Colonic mucosa (tissue), 4 donors: ENCODE measurements around the gene SCGB3A1. TPM values are rescaled to one million over a fixed set of nuclear protein-coding genes. Genes with fewer than 3 reads are reported as not detected.

Experiments used
- DNase-seq: peaks from one replicate; pipeline ENCODE4 v3.0.0-alpha.2; 2020
- H3K27ac ChIP-seq: fragments of 200-600 bp; one replicate; pipeline ENCODE4 v1.8.0; 2021
- H3K27me3 ChIP-seq: fragments of 200-600 bp; one replicate; pipeline ENCODE4 v1.8.0; 2021
- H3K36me3 ChIP-seq: fragments of 200-600 bp; one replicate; pipeline ENCODE4 v1.8.0; 2021
- H3K4me1 ChIP-seq: fragments of 200-600 bp; one replicate; pipeline ENCODE4 v1.8.0; 2021; ENCODE audit warnings: mild to moderate bottlenecking
- H3K4me3 ChIP-seq: fragments of 200-600 bp; one replicate; pipeline ENCODE4 v1.8.0; 2021
- H3K9ac ChIP-seq, 2 donors: one replicate each; pipeline ENCODE4 v1.7.0; 2013; ENCODE audit warnings: control low read depth in 2 of 2, low read depth in 2 of 2, low read length in 2 of 2
- H3K9me3 ChIP-seq: fragments of 200-600 bp; one replicate; pipeline ENCODE4 v1.8.0; 2021
- CTCF ChIP-seq: fragments of 200-600 bp; IDR thresholded peaks from one replicate; pipeline ENCODE4 v1.8.0; 2022; ENCODE audit warnings: antibody characterized with exemption, mild to moderate bottlenecking
- intact Hi-C: fragments of 100-400 bp; cut with DNase I; formaldehyde crosslinking; loops from one replicate; pipeline ENCODE4 v1.14.1; 2022
- total RNA-seq, 2 donors: library from RNA; stranded (reverse); fragmentation: NEBNext Ultra II Directional in 1 of 2; extraction: Animal tissue kit (Norgen Biotek cat#: 25700) in 1 of 2; gene quantifications; one replicate each; pipeline ENCODE4 v1.2.1, GENCODE V29; 2021
- donor health status: healthy.
- donor health status: DM: no; HTN: no; CAD: no.
- donor health status: DM: no; HTN: no; CAD: no.

The SCGB3A1 gene
- total RNA-seq, 2 donors from 2014 or later = 1.1 TPM; not detected in 1

DNA sequence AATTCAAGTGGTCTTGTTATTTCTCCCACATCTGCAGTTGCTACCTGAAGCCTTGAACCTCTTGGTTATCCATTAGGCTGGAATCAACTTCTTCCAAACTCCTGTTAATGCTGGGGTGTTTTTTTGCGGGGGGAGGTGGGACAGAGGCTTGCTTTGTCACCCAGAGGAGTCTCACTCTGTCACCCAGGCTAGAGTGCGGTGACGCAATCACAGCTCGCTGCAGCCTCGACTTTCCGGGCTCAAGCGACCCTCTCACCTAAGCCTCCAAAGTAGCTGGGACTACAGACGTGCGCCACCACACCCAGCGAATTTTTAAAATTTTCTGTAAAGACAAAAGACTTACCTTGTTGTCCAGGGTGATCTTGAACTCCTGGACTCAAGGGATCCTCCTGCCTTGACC, 4.4 kb downstream of the SCGB3A1 start:
- Histone ChIP-seq H3K27me3 (peaks cover 22% of the 10 kb centered on the region), H3K36me3 (no peaks in the 10 kb centered on the region), H3K4me1 (no peaks in the 10 kb centered on the region), H3K9ac (no peak overlapping the region), H3K27ac (no peak overlapping the region), H3K9me3 (no peaks in the 10 kb centered on the region), H3K4me3 (no peak overlapping the region)
- DNase-seq = no peak
- intact Hi-C loops = no loop called here
- TF ChIP-seq CTCF = no peak

GRCh38 chr5:180586204-180586603, 5.1 kb downstream of the SCGB3A1 start:
- H3K9me3 ChIP-seq = no peaks in the 10 kb centered on the region
- no peaks in the 10 kb centered on the region for H3K4me1 ChIP-seq
- TF ChIP-seq CTCF = no peak
- intact Hi-C loops = no loop called here
- no peak overlapping the region for H3K9ac ChIP-seq
- H3K27ac ChIP-seq = no peak overlapping the region
- DNase-seq = no peak
- H3K4me3 ChIP-seq = no peak overlapping the region
- no peaks in the 10 kb centered on the region for H3K36me3 ChIP-seq
- peaks cover 16% of the 10 kb centered on the region for H3K27me3 ChIP-seq

DNA sequence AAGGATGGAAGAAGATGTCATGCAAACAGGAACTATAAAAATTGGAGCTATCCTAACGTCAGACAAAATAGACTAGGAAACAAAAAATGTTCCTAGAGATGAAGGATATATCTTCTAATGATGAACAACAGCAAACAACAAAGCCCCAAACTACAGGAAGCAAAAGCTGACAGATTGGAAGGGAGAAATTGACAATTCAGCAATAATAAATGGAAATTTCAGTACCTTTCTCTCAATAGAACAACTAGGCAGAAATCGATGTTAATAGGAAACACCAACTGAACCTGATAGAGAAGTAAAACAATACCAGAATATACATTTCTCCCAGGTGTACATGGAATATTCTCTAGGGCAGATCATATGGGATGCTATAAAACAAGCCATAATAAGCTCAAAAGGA, 7.6 kb downstream of the SCGB3A1 start:
- H3K4me1 ChIP-seq = no peaks in the 10 kb centered on the region
- intact Hi-C loops = no loop called here

GRCh38 chr5:180580681-180581080, 10.6 kb downstream of the SCGB3A1 start:
- Histone ChIP-seq H3K4me1 (no peaks in the 10 kb centered on the region), H3K36me3 (no peaks in the 10 kb centered on the region), H3K9ac (no peak overlapping the region), H3K9me3 (no peaks in the 10 kb centered on the region), H3K27me3 (no peaks in the 10 kb centered on the region), H3K4me3 (no peak overlapping the region), H3K27ac (no peak overlapping the region)
- intact Hi-C loops = no loop called here
- no peak for TF ChIP-seq CTCF
- no peak for DNase-seq

More for the DNA sequence above, 7.6 kb downstream of the SCGB3A1 start:
- Histone ChIP-seq H3K27ac (no peak overlapping the region), H3K27me3 (no peaks in the 10 kb centered on the region), H3K9me3 (no peaks in the 10 kb centered on the region), H3K9ac (no peak overlapping the region), H3K36me3 (no peaks in the 10 kb centered on the region), H3K4me3 (no peak overlapping the region)
- no peak for DNase-seq
- TF ChIP-seq CTCF = no peak

DNA sequence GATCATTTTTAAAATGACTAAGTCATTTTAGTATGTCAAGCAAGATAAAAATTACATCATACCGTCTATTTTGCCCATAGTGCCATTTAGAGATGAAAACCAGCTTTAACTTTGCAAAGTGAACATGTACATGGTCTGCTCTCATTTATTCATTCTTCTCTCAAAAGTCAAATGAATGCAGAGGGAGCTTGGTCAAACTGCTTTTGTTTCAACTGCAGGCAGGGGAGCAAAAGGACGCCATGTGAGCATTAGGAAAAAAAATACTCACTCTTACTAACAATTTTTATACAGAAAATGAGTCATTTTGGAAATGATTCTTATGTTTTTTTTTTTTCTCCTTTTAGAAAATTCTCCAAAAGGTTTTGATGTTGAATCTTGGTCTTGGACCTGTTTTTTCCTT, 15.7 kb downstream of the SCGB3A1 start:
- no peaks in the 10 kb centered on the region for H3K9me3 ChIP-seq
- no peak overlapping the region for H3K9ac ChIP-seq
- intact Hi-C loops = no loop called here
- no peak for TF ChIP-seq CTCF
- DNase-seq = no peak
- no peak overlapping the region for H3K4me3 ChIP-seq
- no peaks in the 10 kb centered on the region for H3K36me3 ChIP-seq
- no peaks in the 10 kb centered on the region for H3K4me1 ChIP-seq
- H3K27ac ChIP-seq = no peak overlapping the region
- no peaks in the 10 kb centered on the region for H3K27me3 ChIP-seq

GRCh38 chr5:180568914-180569313, 22.4 kb downstream of the SCGB3A1 start:
- H3K36me3 ChIP-seq = peaks cover 13% of the 10 kb centered on the region
- TF ChIP-seq CTCF = no peak
- H3K4me1 ChIP-seq = no peaks in the 10 kb centered on the region
- DNase-seq = no peak
- H3K9ac ChIP-seq = no peak overlapping the region
- no peak overlapping the region for H3K27ac ChIP-seq
- H3K4me3 ChIP-seq = no peak overlapping the region
- H3K27me3 ChIP-seq = no peaks in the 10 kb centered on the region
- H3K9me3 ChIP-seq = no peaks in the 10 kb centered on the region
- intact Hi-C loops = no loop called here
